HepG2 (cell line): ENCODE measurements around the gene GATAD2B. TPM values are rescaled to one million over a fixed set of nuclear protein-coding genes. Genes with fewer than 3 reads are reported as not detected.
A peak's percentile ranks its signal among the peaks of the same experiment; 100 is the strongest.

ENCODE experiments used
- ATAC-seq: fragments of 200-7000 bp; cut with Tn5 transposase; 3 replicates; pipeline ENCODE4 v1.9.1; 2020; ENCODE audit warnings: mild to moderate bottlenecking, moderate library complexity
- BruUV-seq: library from RNA; stranded (reverse); fragments of 400-500 nt; replicated peaks from 2 replicates; lab custom pipeline; 2021; lab: Mats Ljungman, UMichigan
- CTCF ChIA-PET: fragments of 300-600 bp; formaldehyde crosslinking; extraction: SDS; loops from one replicate; lab custom pipeline; 2021; ENCODE audit warnings: low total read pairs, inconsistent platforms, low intra/inter-chr PET ratio; lab: Yijun Ruan, JAX
- POLR2A ChIA-PET: fragments of 350-600 bp; sonication (Branson Sonifier 250); formaldehyde crosslinking; loops from one replicate; lab custom pipeline; 2020; ENCODE audit warnings: antibody characterized with exemption, inconsistent platforms; lab: Yijun Ruan, JAX
- DNase-seq: peaks from one replicate; pipeline ENCODE4 v3.0.0-alpha.2; 2015; ENCODE audit warnings: low spot score
- FAIRE-seq: peaks from 3 replicates; lab custom pipeline; 2011; peaks lifted over from hg19 to GRCh38; lab: Jason Lieb, UNC
- H2AFZ ChIP-seq: one replicate; pipeline ENCODE4 v1.6.1; 2011; ENCODE audit warnings: low read length, inconsistent platforms
- H3K27ac ChIP-seq: fragments of 300-600 bp; 3 replicates; pipeline ENCODE4 v1.8.0; 2011; ENCODE audit warnings: mixed run types, mild to moderate bottlenecking, mixed read lengths, low read length, inconsistent platforms; ENCODE audit not compliant: insufficient read depth; ENCODE audit errors: extremely low read length
- H3K27me3 ChIP-seq, 2 experiments: fragments of 200-600 bp in 1 of 2; 2 replicates in 1 of 2; 3 replicates in 1 of 2; pipeline versions ENCODE4 v1.6.0 to v1.8.0; 2011; ENCODE audit warnings: low read length in 2 of 2, mild to moderate bottlenecking in 2 of 2, moderate library complexity in 2 of 2, inconsistent platforms in 1 of 2; ENCODE audit not compliant: insufficient read depth in 2 of 2, control insufficient read depth in 1 of 2
- H3K36me3 ChIP-seq, 2 experiments: fragments of 200-600 bp in 1 of 2; replicated peaks in 1 of 2; 2 replicates in 1 of 2; 3 replicates in 1 of 2; pipeline versions ENCODE4 v1.5.1 to v1.8.0; 2011; ENCODE audit warnings: low read length in 2 of 2, inconsistent platforms in 1 of 2; ENCODE audit not compliant: insufficient read depth in 2 of 2, control insufficient read depth in 1 of 2
- H3K4me1 ChIP-seq: 2 replicates; pipeline ENCODE4 v1.5.1; 2012; ENCODE audit warnings: low read length, inconsistent platforms; ENCODE audit not compliant: insufficient read depth
- H3K4me2 ChIP-seq: 2 replicates; pipeline ENCODE4 v1.6.0; 2011; ENCODE audit warnings: low read depth, low read length, inconsistent platforms
- H3K4me3 ChIP-seq, 3 experiments: fragments of 200-600 bp in 1 of 3; sonication (generic), shearing (Covaris generic) in 1 of 3; replicated peaks in 1 of 3; 2 replicates each; pipeline ENCODE4 v1.5.1; 2011 to 2016; ENCODE audit warnings: low read length in 3 of 3, inconsistent platforms in 2 of 3, low read depth in 2 of 3, mild to moderate bottlenecking in 2 of 3, control low read depth in 1 of 3, mixed read lengths in 1 of 3; ENCODE audit not compliant: insufficient read depth in 1 of 3
- H3K79me2 ChIP-seq: one replicate; pipeline ENCODE4 v1.6.1; 2011; ENCODE audit warnings: low read length, inconsistent platforms; ENCODE audit not compliant: insufficient read depth
- H3K9ac ChIP-seq: 2 replicates; pipeline ENCODE4 v1.6.0; 2011; ENCODE audit warnings: mild to moderate bottlenecking, low read depth, low read length, inconsistent platforms; ENCODE audit not compliant: insufficient read depth
- H3K9me3 ChIP-seq: 2 replicates; pipeline ENCODE4 v1.5.1; 2012; ENCODE audit warnings: mild to moderate bottlenecking, low read length
- H4K20me1 ChIP-seq: 2 replicates; pipeline ENCODE4 v1.6.0; 2011; ENCODE audit warnings: inconsistent platforms, mild to moderate bottlenecking, low read length, moderate library complexity; ENCODE audit not compliant: insufficient read depth
- AKAP8 ChIP-seq: sonication (generic); formaldehyde crosslinking; IDR thresholded peaks from 2 replicates; pipeline ENCODE4 v1.5.1; 2020; ENCODE audit warnings: mild to moderate bottlenecking, missing genetic modification reagents
- ARID2 ChIP-seq: sonication (generic); formaldehyde crosslinking; IDR thresholded peaks from 2 replicates; pipeline ENCODE4 v1.8.1; 2022; ENCODE audit warnings: mild to moderate bottlenecking, missing genetic modification reagents, borderline replicate concordance
- ARNT2 ChIP-seq: sonication (generic); formaldehyde crosslinking; IDR thresholded peaks from 2 replicates; pipeline ENCODE4 v1.8.0; 2022; ENCODE audit warnings: mild to moderate bottlenecking, low read depth, missing genetic modification reagents, moderate library complexity
- ATF1 ChIP-seq: IDR thresholded peaks from 2 replicates; pipeline ENCODE4 v1.6.1; 2016; ENCODE audit warnings: mild to moderate bottlenecking, control low read depth
- DNMT1 ChIP-seq: sonication (generic); formaldehyde crosslinking; IDR thresholded peaks from 2 replicates; pipeline ENCODE4 v1.5.1; 2020; ENCODE audit warnings: mild to moderate bottlenecking, missing genetic modification reagents
- FOXC1 ChIP-seq: sonication (generic); formaldehyde crosslinking; IDR thresholded peaks from 2 replicates; pipeline ENCODE4 v1.8.0; 2022; ENCODE audit warnings: mild to moderate bottlenecking, missing genetic modification reagents, borderline replicate concordance
- JUN ChIP-seq: sonication (generic); formaldehyde crosslinking; IDR thresholded peaks from 2 replicates; pipeline ENCODE4 v1.4.0; 2020; ENCODE audit warnings: mild to moderate bottlenecking, missing genetic modification reagents
- SIN3A ChIP-seq: IDR thresholded peaks from 2 replicates; pipeline ENCODE4 v1.6.1; 2011; ENCODE audit warnings: low read depth, mild to moderate bottlenecking, control low read depth, low read length, borderline replicate concordance
- TOPORS ChIP-seq: sonication (generic); formaldehyde crosslinking; IDR thresholded peaks from 2 replicates; pipeline ENCODE4 v1.8.0; 2023; ENCODE audit warnings: mild to moderate bottlenecking, missing genetic modification reagents
- XRCC5 ChIP-seq: fragments of 200-400 bp; formaldehyde crosslinking; optimal IDR thresholded peaks from 2 replicates; pipeline ENCODE3; 2017; ENCODE audit warnings: mild to moderate bottlenecking, low read length
- ZFP36L1 ChIP-seq: sonication (generic); formaldehyde crosslinking; IDR thresholded peaks from 2 replicates; pipeline ENCODE4 v1.8.0; 2022; ENCODE audit warnings: mild to moderate bottlenecking, missing genetic modification reagents, moderate library complexity
- ZNF264 ChIP-seq: sonication (generic); formaldehyde crosslinking; IDR thresholded peaks from 2 replicates; pipeline ENCODE4 v1.4.0; 2020; ENCODE audit warnings: missing genetic modification reagents
- ZNF331 ChIP-seq: sonication (generic); formaldehyde crosslinking; IDR thresholded peaks from 2 replicates; pipeline ENCODE4 v1.4.0; 2020; ENCODE audit warnings: missing genetic modification reagents
- WGBS: methylation state at CpG from one replicate; pipeline ENCODE4 v1.1.6; 2017; ENCODE audit warnings: low lambda C conversion rate; 5-methylcytosine and 5-hydroxymethylcytosine counted together
- in situ Hi-C: cut with HindIII; loops from 2 replicates; pipeline ENCODE4 v1.10.0; 2017; ENCODE audit warnings: low pct_unique_long_range_greater_than_20kb; ENCODE audit not compliant: extremely low pct_ligation_motif_present
- intact Hi-C: fragments of 100-400 bp; cut with micrococcal nuclease; formaldehyde crosslinking; loops from one replicate; pipeline ENCODE4 v1.10.0; 2022; ENCODE audit not compliant: unreplicated experiment
- polyA plus RNA-seq, 8 experiments: library from polyadenylated mRNA; depleted of rRNA in 3 of 8; stranded (reverse) in 7 of 8; unstranded in 1 of 8; fragments of >200 nt; fragmentation: Illumina TruSeq in 4 of 8; extraction: Trizol in 4 of 8; gene quantifications; 2 replicates each; pipeline versions ENCODE4 v1.2.1 to v1.2.3, GENCODE V29; 2011 to 2016; ENCODE audit warnings: low read depth in 4 of 8, missing spikeins in 1 of 8, mixed read lengths in 1 of 8; ENCODE audit not compliant: insufficient read depth in 1 of 8
- total RNA-seq, 5 experiments: library from RNA; depleted of rRNA; stranded (reverse); fragments of >200 nt; fragmentation: Illumina TruSeq; extraction: Trizol; gene quantifications; 2 replicates each; pipeline ENCODE4 v1.2.3, GENCODE V29; 2016; ENCODE audit warnings: low read depth in 1 of 5
- TF ChIP-seq, protein P1 (sequence below): sonication (generic); formaldehyde crosslinking; IDR thresholded peaks from 2 replicates; pipeline ENCODE4 v1.4.0; 2020; ENCODE audit warnings: missing genetic modification reagents
- TF ChIP-seq, protein P2 (sequence below): sonication (generic); formaldehyde crosslinking; IDR thresholded peaks from 2 replicates; pipeline ENCODE4 v1.4.0; 2020; ENCODE audit warnings: low read depth, missing genetic modification reagents
- TF ChIP-seq, protein P3 (sequence below): sonication (generic); formaldehyde crosslinking; IDR thresholded peaks from 2 replicates; pipeline ENCODE4 v1.8.1; 2023; ENCODE audit warnings: mild to moderate bottlenecking, missing genetic modification reagents, borderline replicate concordance
- TF ChIP-seq, protein P4 (sequence below): sonication (generic); formaldehyde crosslinking; IDR thresholded peaks from 2 replicates; pipeline ENCODE4 v1.8.0; 2022; ENCODE audit warnings: missing genetic modification reagents, mild to moderate bottlenecking, moderate library complexity, borderline replicate concordance

Gene GATAD2B
- total and polyA plus RNA-seq, 2 of the 13 experiments (the other 11 are each of a cell fraction or from before 2014, with no cell fraction given) = 3.2 to 5.2 TPM

DNA sequence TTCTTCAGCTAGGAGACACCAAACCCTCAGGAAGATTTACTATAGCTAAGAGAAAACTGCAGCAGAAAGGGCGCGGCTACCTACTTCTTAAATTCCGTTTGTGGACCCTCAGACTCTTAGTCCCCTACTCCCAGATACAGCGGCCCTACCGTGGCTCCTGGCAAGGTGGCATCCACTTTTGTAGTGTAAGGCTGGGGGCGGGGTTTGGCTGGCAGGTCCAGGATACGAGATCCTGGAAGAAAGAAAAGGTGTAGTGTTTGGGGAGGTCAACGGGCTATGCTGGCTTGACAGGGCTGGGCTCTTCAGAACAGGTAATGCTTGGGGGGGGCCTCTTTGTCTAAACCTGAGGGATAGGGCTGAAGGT is 45.2 kb upstream of the GATAD2B start:
- FAIRE-seq = no peak
- Histone ChIP-seq H2AFZ (no peak overlapping the region), H3K79me2 (peaks cover 9% of the 10 kb centered on the region), H3K9ac (peak overlapping the region; percentile 75), H3K4me1 (peaks cover 29% of the 10 kb centered on the region), H3K27ac (peak overlapping the region; percentile 83), H3K27me3 (no peaks in the 10 kb centered on the region; a peak in 1 of 5 replicates), H3K9me3 (no peaks in the 10 kb centered on the region), H3K36me3 (no peaks in the 10 kb centered on the region), H4K20me1 (no peaks in the 10 kb centered on the region), H3K4me2 (peak overlapping the region; percentile 98), H3K4me3 (peak overlapping the region; percentile 62 to 82 (median 72))
- ATAC-seq = no peak
- POLR2A ChIA-PET = interaction anchor here (0.9 to 10.0 kb wide), 14 partner anchors 9 to 252 kb away, joined by 3 to 209 read pairs (median 6); partner anchors contain the start of genes CRTC2, DENND4B, GATAD2B and INTS3
- no peak for DNase-seq
- WGBS = 4% methylated on average over 8 of the region's 8 CpGs
- intact Hi-C loops (loop anchor here (5.0 kb wide), 1 partner anchor 171 kb away; no protein-coding TSS in a partner anchor), in situ Hi-C loops (no loop called here)
- BruUV-seq = no TSS peak
- CTCF ChIA-PET = no interaction called here
- TF ChIP-seq ARID2 (0 out of 2 replicates have a peak, but pooled peaks have one; percentile 1), AKAP8 (CRISPR knock-in tag) (no peak), ZNF264 (CRISPR knock-in tag) (0 out of 2 replicates have a peak, but pooled peaks have one; percentile 11), ZNF331 (CRISPR knock-in tag) (0 out of 2 replicates have a peak, but pooled peaks have one; percentile 3), ZFP36L1 (0 out of 2 replicates have a peak, but pooled peaks have one; percentile 18), DNMT1 (CRISPR knock-in tag) (no peak), JUN (CRISPR knock-in tag) (no peak), TOPORS (CRISPR knock-in tag) (0 out of 2 replicates have a peak, but pooled peaks have one; percentile 7), ATF1 (CRISPR knock-in tag) (peak; percentile 21), FOXC1 (CRISPR knock-in tag) (0 out of 2 replicates have a peak, but pooled peaks have one; percentile 6), ARNT2 (CRISPR knock-in tag) (no peak), SIN3A (no peak), XRCC5 (peak; percentile 7)
- TF ChIP-seq, protein P1, sequence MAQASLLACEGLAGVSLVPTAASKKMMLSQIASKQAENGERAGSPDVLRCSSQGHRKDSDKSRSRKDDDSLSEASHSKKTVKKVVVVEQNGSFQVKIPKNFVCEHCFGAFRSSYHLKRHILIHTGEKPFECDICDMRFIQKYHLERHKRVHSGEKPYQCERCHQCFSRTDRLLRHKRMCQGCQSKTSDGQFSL (CRISPR knock-in tag) = 0 out of 2 replicates have a peak, but pooled peaks have one; percentile 46
- TF ChIP-seq, protein P2, sequence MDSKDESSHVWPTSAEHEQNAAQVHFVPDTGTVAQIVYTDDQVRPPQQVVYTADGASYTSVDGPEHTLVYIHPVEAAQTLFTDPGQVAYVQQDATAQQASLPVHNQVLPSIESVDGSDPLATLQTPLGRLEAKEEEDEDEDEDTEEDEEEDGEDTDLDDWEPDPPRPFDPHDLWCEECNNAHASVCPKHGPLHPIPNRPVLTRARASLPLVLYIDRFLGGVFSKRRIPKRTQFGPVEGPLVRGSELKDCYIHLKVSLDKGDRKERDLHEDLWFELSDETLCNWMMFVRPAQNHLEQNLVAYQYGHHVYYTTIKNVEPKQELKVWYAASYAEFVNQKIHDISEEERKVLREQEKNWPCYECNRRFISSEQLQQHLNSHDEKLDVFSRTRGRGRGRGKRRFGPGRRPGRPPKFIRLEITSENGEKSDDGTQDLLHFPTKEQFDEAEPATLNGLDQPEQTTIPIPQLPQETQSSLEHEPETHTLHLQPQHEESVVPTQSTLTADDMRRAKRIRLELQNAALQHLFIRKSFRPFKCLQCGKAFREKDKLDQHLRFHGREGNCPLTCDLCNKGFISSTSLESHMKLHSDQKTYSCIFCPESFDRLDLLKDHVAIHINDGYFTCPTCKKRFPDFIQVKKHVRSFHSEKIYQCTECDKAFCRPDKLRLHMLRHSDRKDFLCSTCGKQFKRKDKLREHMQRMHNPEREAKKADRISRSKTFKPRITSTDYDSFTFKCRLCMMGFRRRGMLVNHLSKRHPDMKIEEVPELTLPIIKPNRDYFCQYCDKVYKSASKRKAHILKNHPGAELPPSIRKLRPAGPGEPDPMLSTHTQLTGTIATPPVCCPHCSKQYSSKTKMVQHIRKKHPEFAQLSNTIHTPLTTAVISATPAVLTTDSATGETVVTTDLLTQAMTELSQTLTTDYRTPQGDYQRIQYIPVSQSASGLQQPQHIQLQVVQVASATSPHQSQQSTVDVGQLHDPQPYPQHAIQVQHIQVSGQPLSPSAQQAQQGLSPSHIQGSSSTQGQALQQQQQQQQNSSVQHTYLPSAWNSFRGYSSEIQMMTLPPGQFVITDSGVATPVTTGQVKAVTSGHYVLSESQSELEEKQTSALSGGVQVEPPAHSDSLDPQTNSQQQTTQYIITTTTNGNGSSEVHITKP (CRISPR knock-in tag) = 0 out of 2 replicates have a peak, but pooled peaks have one; percentile 1
- TF ChIP-seq, protein P3, sequence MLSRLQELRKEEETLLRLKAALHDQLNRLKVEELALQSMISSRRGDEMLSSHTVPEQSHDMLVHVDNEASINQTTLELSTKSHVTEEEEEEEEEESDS = peak; percentile 25; the same call in 1 of the 2 replicates
- TF ChIP-seq, protein P4, sequence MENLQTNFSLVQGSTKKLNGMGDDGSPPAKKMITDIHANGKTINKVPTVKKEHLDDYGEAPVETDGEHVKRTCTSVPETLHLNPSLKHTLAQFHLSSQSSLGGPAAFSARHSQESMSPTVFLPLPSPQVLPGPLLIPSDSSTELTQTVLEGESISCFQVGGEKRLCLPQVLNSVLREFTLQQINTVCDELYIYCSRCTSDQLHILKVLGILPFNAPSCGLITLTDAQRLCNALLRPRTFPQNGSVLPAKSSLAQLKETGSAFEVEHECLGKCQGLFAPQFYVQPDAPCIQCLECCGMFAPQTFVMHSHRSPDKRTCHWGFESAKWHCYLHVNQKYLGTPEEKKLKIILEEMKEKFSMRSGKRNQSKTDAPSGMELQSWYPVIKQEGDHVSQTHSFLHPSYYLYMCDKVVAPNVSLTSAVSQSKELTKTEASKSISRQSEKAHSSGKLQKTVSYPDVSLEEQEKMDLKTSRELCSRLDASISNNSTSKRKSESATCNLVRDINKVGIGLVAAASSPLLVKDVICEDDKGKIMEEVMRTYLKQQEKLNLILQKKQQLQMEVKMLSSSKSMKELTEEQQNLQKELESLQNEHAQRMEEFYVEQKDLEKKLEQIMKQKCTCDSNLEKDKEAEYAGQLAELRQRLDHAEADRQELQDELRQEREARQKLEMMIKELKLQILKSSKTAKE (CRISPR knock-in tag) = no peak
